OCI-LY7 (cell line): ENCODE measurements around the gene CTSL. TPM values are rescaled to one million over a fixed set of nuclear protein-coding genes. Genes with fewer than 3 reads are reported as not detected.

Experiments used
- BruUV-seq: library from RNA; stranded (reverse); fragments of 400-500 nt; replicated peaks from 2 replicates; lab custom pipeline; 2021; lab: Mats Ljungman, UMichigan
- CTCF ChIA-PET: fragments of 300-600 bp; sonication (Branson Sonifier 250); formaldehyde crosslinking; loops from one replicate; lab custom pipeline; 2022; ENCODE audit warnings: antibody characterized with exemption; ENCODE audit not compliant: unreplicated experiment; lab: Charles Lee
- POLR2A ChIA-PET: fragments of 300-600 bp; sonication (Branson Sonifier 250); formaldehyde crosslinking; loops from one replicate; lab custom pipeline; 2022; ENCODE audit warnings: antibody characterized with exemption; lab: Charles Lee
- DNase-seq: peaks from one replicate; pipeline ENCODE4 v3.0.0-alpha.2; 2015; ENCODE audit warnings: low spot score
- H2AFZ ChIP-seq: fragments of 200-600 bp; sonication (generic), shearing (Covaris generic); 2 replicates; pipeline ENCODE4 v1.6.1; 2014; ENCODE audit warnings: mild to moderate bottlenecking, antibody characterized with exemption, low read length, moderate library complexity
- H3K27ac ChIP-seq: fragments of 200-600 bp; sonication (generic); 2 replicates; pipeline ENCODE4 v1.5.1; 2014; ENCODE audit warnings: mixed run types, low read depth, mild to moderate bottlenecking, moderate library complexity, low read length, inconsistent platforms; ENCODE audit not compliant: poor library complexity, severe bottlenecking
- H3K36me3 ChIP-seq: fragments of 200-600 bp; sonication (generic); 2 replicates; pipeline ENCODE4 v1.6.1; 2014; ENCODE audit warnings: mild to moderate bottlenecking, antibody characterized with exemption, low read length, moderate library complexity, mixed read lengths; ENCODE audit not compliant: insufficient read depth
- H3K4me1 ChIP-seq: fragments of 200-600 bp; sonication (generic); 2 replicates; pipeline ENCODE4 v1.5.1; 2014; ENCODE audit warnings: mild to moderate bottlenecking, low read length; ENCODE audit not compliant: insufficient read depth, poor library complexity, severe bottlenecking
- H3K4me2 ChIP-seq: fragments of 200-600 bp; sonication (generic); 2 replicates; pipeline ENCODE4 v1.6.1; 2014; ENCODE audit warnings: mild to moderate bottlenecking, low read length
- H3K4me3 ChIP-seq: fragments of 200-600 bp; sonication (generic); 2 replicates; pipeline ENCODE4 v1.5.1; 2014; ENCODE audit warnings: mild to moderate bottlenecking, low read depth, low read length; ENCODE audit not compliant: poor library complexity, severe bottlenecking
- H3K79me2 ChIP-seq: fragments of 200-600 bp; sonication (generic); 2 replicates; pipeline ENCODE4 v1.6.1; 2016; ENCODE audit warnings: low read depth, mild to moderate bottlenecking, low read length, moderate library complexity, mixed read lengths; ENCODE audit not compliant: insufficient read depth
- H3K9me2 ChIP-seq: fragments of 200-600 bp; sonication (generic); 2 replicates; pipeline ENCODE4 v1.6.1; 2016; ENCODE audit warnings: mild to moderate bottlenecking, low read length, mixed read lengths; ENCODE audit not compliant: insufficient read depth
- H3K9me3 ChIP-seq: fragments of 200-600 bp; sonication (generic); 2 replicates; pipeline ENCODE4 v1.6.1; 2014; ENCODE audit warnings: mild to moderate bottlenecking, mixed run types, low read length, mixed read lengths
- H4K20me1 ChIP-seq: fragments of 200-600 bp; sonication (generic); 2 replicates; pipeline ENCODE4 v1.6.1; 2014; ENCODE audit warnings: mild to moderate bottlenecking, antibody characterized with exemption, low read length, moderate library complexity, mixed read lengths; ENCODE audit not compliant: insufficient read depth
- CTCF ChIP-seq: fragments of 200-600 bp; sonication (generic); conservative IDR thresholded peaks from 2 replicates; pipeline ENCODE4 v1.5.1; 2014; ENCODE audit warnings: mild to moderate bottlenecking, antibody characterized with exemption, low read length, moderate library complexity, mixed read lengths
- EZH2phosphoT487 ChIP-seq: fragments of 200-600 bp; sonication (generic); IDR thresholded peaks from 2 replicates; pipeline ENCODE4 v1.6.1; 2018; ENCODE audit warnings: low read depth, borderline replicate concordance, mild to moderate bottlenecking, mixed run types, antibody characterized with exemption, low read length, moderate library complexity, mixed read lengths
- intact Hi-C: fragments of 100-400 bp; cut with micrococcal nuclease; formaldehyde crosslinking; loops from one replicate; pipeline ENCODE4 v1.10.0; 2022; ENCODE audit not compliant: unreplicated experiment
- total RNA-seq, 2 experiments: library from RNA; depleted of rRNA in 1 of 2; stranded (reverse); fragments of >200 nt in 1 of 2; shearing (Covaris generic) in 1 of 2; gene quantifications; 2 replicates each; pipeline ENCODE4 v1.2.3, GENCODE V29; 2014 to 2022

Gene CTSL
- total RNA-seq, 2 experiments from 2014 or later: not detected

GRCh38 chr9:87698069-87698809 is 27.7 kb upstream of the CTSL start:
- H3K9me3 ChIP-seq: no peaks in the 10 kb centered on the region
- TF ChIP-seq EZH2phosphoT487 (no peak), CTCF (no peak)
- intact Hi-C loops: no loop called here
- DNase-seq: no peak
- POLR2A ChIA-PET: no interaction called here
- CTCF ChIA-PET: no interaction called here
- H3K79me2 ChIP-seq: no peaks in the 10 kb centered on the region
- H3K4me1 ChIP-seq: no peaks in the 10 kb centered on the region
- no peaks in the 10 kb centered on the region for H3K9me2 ChIP-seq
- H3K36me3 ChIP-seq: no peaks in the 10 kb centered on the region
- no peaks in the 10 kb centered on the region for H4K20me1 ChIP-seq
- H3K4me3 ChIP-seq: no peak overlapping the region
- BruUV-seq: no TSS peak
- no peak overlapping the region for H3K4me2 ChIP-seq
- H3K27ac ChIP-seq: no peak overlapping the region
- H2AFZ ChIP-seq: no peak overlapping the region

GRCh38 chr9:87699835-87700234 is 26.1 kb upstream of the CTSL start:
- Histone ChIP-seq H3K27ac (no peak overlapping the region), H3K9me3 (no peaks in the 10 kb centered on the region), H3K4me1 (no peaks in the 10 kb centered on the region), H3K4me3 (no peak overlapping the region), H3K4me2 (no peak overlapping the region), H3K36me3 (no peaks in the 10 kb centered on the region), H3K9me2 (no peaks in the 10 kb centered on the region), H4K20me1 (no peaks in the 10 kb centered on the region), H2AFZ (no peak overlapping the region), H3K79me2 (no peaks in the 10 kb centered on the region)
- no TSS peak for BruUV-seq
- ChIA-PET CTCF (no interaction called here), POLR2A (no interaction called here)
- no peak for DNase-seq
- intact Hi-C loops: no loop called here
- TF ChIP-seq CTCF: no peak
- TF ChIP-seq EZH2phosphoT487: no peak

- Histone ChIP-seq H3K9me3 (no peaks in the 10 kb centered on the region), H3K9me2 (no peaks in the 10 kb centered on the region), H3K4me2 (no peak overlapping the region), H3K4me3 (no peak overlapping the region), H2AFZ (no peak overlapping the region), H3K36me3 (no peaks in the 10 kb centered on the region), H3K4me1 (no peaks in the 10 kb centered on the region), H4K20me1 (no peaks in the 10 kb centered on the region), H3K27ac (no peak overlapping the region), H3K79me2 (no peaks in the 10 kb centered on the region)
- BruUV-seq: no TSS peak
- POLR2A ChIA-PET: interaction anchor here (1.1 kb wide), 1 partner anchor 25 kb away, joined by 3 read pairs; no protein-coding TSS in a partner anchor
- CTCF ChIA-PET: no interaction called here
- no peak for TF ChIP-seq EZH2phosphoT487
- no peak for TF ChIP-seq CTCF
- no peak for DNase-seq
- intact Hi-C loops: no loop called here
Observed at GRCh38 chr9:87701491-87701890, 24.4 kb upstream of the CTSL start.
